Spinal cord (tissue), 10 donors: ENCODE data around the gene GRK5. TPM values are rescaled to one million over a fixed set of nuclear protein-coding genes. Genes with fewer than 3 reads are reported as not detected.
A peak's percentile ranks its signal among the peaks of the same experiment; 100 is the strongest.

Experiments
- DNase-seq, 6 donors: peaks; one replicate each; pipeline versions ENCODE4 v3.0.0 to v3.0.0-alpha.2; 2013 to 2015; ENCODE audit warnings: low spot score in 6 of 6, low read depth in 4 of 6
- H3K27ac ChIP-seq: one replicate; pipeline ENCODE4 v1.5.1; 2013; ENCODE audit warnings: low read depth, low read length, control low read depth
- H3K27me3 ChIP-seq: one replicate; pipeline ENCODE4 v1.6.1; 2013; ENCODE audit warnings: low read length; ENCODE audit not compliant: control insufficient read depth, insufficient read depth
- H3K36me3 ChIP-seq: one replicate; pipeline ENCODE4 v1.6.1; 2013; ENCODE audit warnings: low read length; ENCODE audit not compliant: control insufficient read depth, insufficient read depth
- H3K4me1 ChIP-seq: one replicate; pipeline ENCODE4 v1.6.1; 2013; ENCODE audit warnings: low read length; ENCODE audit not compliant: control insufficient read depth, insufficient read depth
- H3K4me3 ChIP-seq: one replicate; pipeline ENCODE4 v1.5.1; 2013; ENCODE audit warnings: low read depth, low read length, control low read depth
- H3K9me3 ChIP-seq: one replicate; pipeline ENCODE4 v1.6.1; 2013; ENCODE audit warnings: low read length; ENCODE audit not compliant: control insufficient read depth, insufficient read depth
- WGBS: methylation state at CpG from one replicate; pipeline ENCODE4 v1.1.5; 2013; ENCODE audit warnings: missing lambda C conversion rate; ENCODE audit not compliant: insufficient coverage; 5-methylcytosine and 5-hydroxymethylcytosine counted together
- polyA plus RNA-seq, 2 donors: library from polyadenylated mRNA; unstranded; fragments of 120-200 nt; gene quantifications; one replicate each; pipeline ENCODE4 v1.2.1, GENCODE V29; 2013; ENCODE audit not compliant: insufficient read length in 2 of 2
- total RNA-seq, 2 donors: library from RNA; depleted of rRNA in 1 of 2; stranded (reverse); fragments of 120-200 nt in 1 of 2; fragments of >200 nt in 1 of 2; gene quantifications; one replicate each; pipeline versions ENCODE4 v1.2.3 to v1.2.4, GENCODE V29; 2013 to 2014
- donor health status: healthy.

The GRK5 gene
- total and polyA plus RNA-seq, 4 donors = 15.6 to 29.5 (median 25.6) TPM

DNA sequence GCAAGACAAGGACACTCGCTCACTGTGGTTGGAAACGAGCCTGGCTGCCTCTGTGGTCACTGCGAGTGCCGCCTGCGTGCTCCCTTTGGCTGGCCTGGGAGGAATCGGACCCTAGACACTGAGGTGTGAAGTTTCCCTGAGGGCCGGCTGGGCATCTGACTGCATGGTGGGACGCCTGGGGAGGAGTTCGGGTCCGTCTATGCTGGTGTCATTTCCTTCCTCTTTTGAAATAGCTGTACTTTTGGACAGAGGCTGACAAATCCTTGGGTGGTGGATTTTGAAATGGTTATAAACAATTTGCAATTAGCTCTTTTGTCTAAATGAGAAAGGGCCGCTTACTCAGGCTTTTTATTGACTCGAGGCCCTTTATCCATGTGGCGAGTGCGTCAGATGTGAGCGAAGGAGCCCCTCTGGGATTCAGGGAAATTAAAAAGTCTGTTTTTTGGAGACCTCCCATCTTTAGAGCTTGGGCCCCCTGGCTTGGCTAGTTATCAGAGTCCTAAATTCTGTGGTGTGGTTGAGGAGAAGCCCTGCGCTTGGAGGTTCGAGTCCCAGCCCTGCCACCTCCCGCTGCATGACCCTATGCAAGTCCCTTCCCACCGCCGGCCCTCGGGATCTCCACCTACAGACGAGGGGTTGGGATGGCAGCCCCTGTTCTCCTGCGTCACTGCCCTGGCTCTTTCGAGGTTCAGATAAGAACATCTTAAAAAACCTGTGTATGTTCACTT lies 188.1 kb downstream of the GRK5 start:
- no peak for DNase-seq
- Histone ChIP-seq H3K27ac (no peak overlapping the region), H3K27me3 (no peaks in the 10 kb centered on the region), H3K4me1 (peaks cover 34% of the 10 kb centered on the region), H3K4me3 (no peak overlapping the region), H3K9me3 (no peaks in the 10 kb centered on the region), H3K36me3 (peaks cover 12% of the 10 kb centered on the region)
- WGBS = 60% methylated on average over 15 of the region's 24 CpGs

DNA sequence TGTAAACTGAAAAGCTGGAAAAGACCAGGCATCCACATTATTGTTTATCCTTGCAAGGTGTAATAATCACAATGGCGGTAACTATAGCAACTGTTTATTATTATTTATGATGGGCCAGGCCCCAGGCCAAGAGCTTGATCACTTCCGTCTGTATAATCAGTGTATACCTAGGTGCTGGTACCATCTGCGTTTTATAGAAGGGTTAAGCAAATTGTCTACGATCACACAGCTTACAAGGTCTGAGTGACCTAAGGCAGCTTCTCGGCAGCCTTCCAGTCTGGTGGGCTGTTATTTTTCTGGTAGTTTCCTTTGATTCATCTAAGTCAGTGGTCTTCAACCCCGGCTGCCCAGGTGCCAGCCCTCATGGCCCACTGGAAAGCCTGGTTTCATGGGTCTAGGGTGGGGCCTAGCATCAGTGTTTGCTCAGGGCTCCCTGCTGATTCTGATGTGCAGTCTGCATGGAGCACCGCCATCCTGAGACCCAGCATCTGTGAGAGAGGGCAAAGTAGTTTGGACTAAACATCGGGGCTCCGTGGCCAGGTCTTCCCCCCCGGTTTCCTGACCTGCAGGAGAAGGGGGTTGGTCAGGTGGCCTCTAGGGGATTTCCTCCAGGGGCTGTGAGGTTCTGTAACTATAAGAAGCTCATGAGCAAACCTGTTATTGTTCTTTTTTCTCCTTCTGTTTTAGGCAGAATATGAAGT lies 188.8 kb downstream of the GRK5 start:
- Histone ChIP-seq H3K4me1 (peaks cover 32% of the 10 kb centered on the region), H3K9me3 (no peaks in the 10 kb centered on the region), H3K27ac (no peak overlapping the region), H3K36me3 (peaks cover 9% of the 10 kb centered on the region), H3K27me3 (no peaks in the 10 kb centered on the region), H3K4me3 (no peak overlapping the region)
- DNase-seq = peak in 1 of 6 donors; percentile 31
- WGBS = 82% methylated on average over 8 of the region's 10 CpGs

DNA sequence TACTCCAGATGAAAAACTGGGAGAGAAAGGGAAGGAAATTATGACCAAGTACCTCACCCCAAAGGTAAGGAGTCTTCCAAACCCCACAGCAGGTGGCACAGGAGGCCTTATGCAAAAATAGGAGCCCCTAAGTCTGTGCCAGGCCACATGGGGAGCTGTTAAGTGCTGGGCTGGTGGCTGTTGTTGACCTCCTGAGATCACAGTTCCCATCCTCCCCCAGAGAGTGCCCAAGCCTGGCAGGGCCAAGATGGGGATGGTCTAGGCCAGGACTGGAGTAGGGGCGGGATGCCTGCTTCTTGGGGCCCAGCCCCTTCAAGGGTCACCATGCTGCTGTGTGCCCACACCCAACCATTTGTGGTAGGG lies 189.3 kb downstream of the GRK5 start:
- Histone ChIP-seq H3K4me1 (peaks cover 29% of the 10 kb centered on the region), H3K27me3 (no peaks in the 10 kb centered on the region), H3K36me3 (peaks cover 5% of the 10 kb centered on the region), H3K27ac (no peak overlapping the region), H3K4me3 (no peak overlapping the region), H3K9me3 (no peaks in the 10 kb centered on the region)
- no peak for DNase-seq
- WGBS = 100% methylated on average over 1 of the region's 1 CpG

DNA sequence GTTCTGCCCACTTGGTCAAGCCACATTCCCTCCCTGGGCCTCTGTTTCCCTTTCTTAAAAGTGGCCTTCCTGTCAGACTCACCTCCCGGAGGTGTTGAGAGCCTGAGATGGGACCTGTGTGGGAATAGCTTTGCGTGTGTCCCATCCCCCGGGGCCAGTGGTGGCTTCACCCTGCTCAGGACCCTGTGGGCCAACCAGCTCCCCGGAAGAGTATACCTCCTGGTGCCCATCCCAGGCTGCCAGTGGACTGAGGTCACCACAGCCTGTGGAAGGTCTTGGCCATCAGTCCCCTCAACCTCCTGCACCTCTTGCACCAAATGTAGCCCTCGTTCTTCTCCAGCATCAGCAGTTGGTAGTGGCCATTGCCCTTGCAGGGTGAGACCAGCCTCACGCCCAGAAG lies 190.0 kb downstream of the GRK5 start:
- H3K4me3 ChIP-seq = no peak overlapping the region
- WGBS = 94% methylated on average over 6 of the region's 6 CpGs

DNA sequence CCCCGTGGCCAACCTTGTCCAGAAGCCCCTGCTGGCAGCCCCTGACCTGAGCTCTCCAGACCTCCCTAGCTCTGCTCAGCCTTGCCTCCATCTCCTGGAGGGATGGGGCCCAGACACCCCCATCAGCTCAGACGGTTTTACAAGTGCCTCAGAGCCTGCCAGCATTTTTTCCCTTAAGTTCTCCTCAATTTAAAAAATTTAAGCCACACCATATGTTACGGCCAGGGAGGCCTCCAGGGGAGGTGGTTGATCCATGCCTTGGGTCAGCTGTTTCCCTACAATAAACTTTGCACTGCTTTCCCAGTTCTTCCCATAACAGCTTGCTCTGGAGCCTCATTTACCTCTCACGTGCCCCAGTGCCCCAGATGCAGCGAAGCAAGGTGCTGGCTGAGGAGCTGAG lies 191.6 kb downstream of the GRK5 start:
- 75% methylated on average over 5 of the region's 5 CpGs for whole genome bisulfite sequencing
- Histone ChIP-seq H3K9me3 (no peaks in the 10 kb centered on the region), H3K4me3 (no peak overlapping the region), H3K27me3 (no peaks in the 10 kb centered on the region), H3K36me3 (peaks cover 5% of the 10 kb centered on the region), H3K4me1 (peaks cover 25% of the 10 kb centered on the region), H3K27ac (no peak overlapping the region)
- DNase-seq = no peak

More for the DNA sequence above, 190.0 kb downstream of the GRK5 start:
- H3K27ac ChIP-seq = no peak overlapping the region
- peaks cover 34% of the 10 kb centered on the region for H3K4me1 ChIP-seq
- no peaks in the 10 kb centered on the region for H3K27me3 ChIP-seq
- H3K36me3 ChIP-seq = peaks cover 5% of the 10 kb centered on the region
- no peaks in the 10 kb centered on the region for H3K9me3 ChIP-seq
- no peak for DNase-seq

DNA sequence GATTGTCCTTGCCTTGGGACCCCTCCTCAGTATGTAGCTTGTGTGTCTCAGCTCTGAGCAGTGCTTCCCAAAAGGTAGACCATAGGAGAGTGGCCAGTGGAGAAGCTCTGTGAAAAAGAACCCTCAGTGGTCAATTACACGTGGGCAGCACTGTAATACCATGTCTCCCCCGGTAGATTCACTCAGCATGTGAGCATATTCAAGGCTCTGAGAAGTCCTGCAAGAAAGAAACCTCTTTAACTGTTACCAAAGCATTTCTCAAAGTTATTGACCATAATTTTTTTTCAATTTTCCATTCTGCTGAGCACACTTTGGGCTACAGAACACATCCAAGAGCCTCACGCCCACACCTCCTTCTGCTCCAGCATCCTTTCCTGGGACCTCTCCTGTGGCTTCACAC lies 192.1 kb downstream of the GRK5 start:
- Histone ChIP-seq H3K27ac (no peak overlapping the region), H3K4me1 (peaks cover 25% of the 10 kb centered on the region), H3K4me3 (no peak overlapping the region), H3K27me3 (no peaks in the 10 kb centered on the region), H3K9me3 (no peaks in the 10 kb centered on the region), H3K36me3 (peaks cover 5% of the 10 kb centered on the region)
- 84% methylated on average over 3 of the region's 3 CpGs for WGBS
- DNase-seq = no peak

DNA sequence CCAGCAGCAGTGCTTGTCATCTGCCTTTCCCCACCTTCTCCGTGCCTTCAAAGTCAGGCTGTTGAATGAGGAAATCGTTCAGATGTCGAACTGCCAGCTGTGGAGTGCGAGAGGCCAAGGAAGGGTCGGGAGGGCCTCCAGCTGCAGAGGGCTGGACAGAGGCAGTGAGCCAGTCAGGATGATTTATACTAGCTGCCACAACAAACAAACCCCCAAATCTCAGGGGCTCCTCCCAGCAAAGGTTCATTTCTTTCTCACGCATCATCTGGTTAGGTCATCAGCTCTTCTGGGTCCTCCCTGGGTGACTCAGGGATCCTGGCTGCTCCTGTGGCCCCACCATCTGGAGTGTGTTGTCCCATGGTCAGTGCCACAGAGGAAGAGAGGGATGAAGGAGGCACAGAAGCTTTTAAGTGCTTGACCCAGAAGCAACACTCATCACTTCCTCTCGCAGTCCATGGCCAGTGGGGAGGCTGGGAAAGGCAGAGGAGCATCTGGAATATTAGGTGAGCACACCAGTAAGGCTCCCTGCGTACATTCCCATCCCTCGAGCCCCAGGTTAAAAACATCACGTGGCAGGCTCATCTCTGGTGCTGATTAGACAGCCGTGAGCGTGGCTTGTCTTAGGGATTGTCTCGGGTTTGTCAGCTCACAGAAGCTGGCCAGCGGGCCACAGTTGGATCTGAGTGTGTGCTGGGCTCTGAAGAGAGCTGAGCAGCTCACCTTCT lies 194.5 kb downstream of the GRK5 start:
- Histone ChIP-seq H3K9me3 (no peaks in the 10 kb centered on the region), H3K27me3 (no peaks in the 10 kb centered on the region), H3K4me3 (no peak overlapping the region), H3K36me3 (peaks cover 7% of the 10 kb centered on the region), H3K4me1 (peaks cover 18% of the 10 kb centered on the region), H3K27ac (peak overlapping the region; percentile 47)
- 62% methylated on average over 4 of the region's 14 CpGs for WGBS
- DNase-seq = no peak

DNA sequence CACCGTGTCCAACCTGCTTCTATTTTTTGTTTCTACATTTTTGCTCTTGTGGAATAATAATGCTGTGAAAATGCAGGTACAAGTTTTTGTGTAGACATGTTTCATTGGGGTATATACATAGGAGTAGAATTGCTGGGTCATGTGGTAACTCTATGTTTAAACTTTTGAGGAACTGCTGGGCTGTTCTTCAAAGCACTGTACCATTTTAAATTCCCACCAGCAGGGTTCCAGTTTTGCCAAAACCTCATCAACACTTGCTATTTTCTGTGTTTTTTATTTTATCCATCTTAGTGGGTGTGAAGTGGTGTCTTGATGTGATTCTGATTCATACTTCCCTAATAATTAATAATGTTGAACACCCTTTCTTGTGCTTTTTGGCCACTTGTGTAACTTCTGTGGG lies 196.6 kb downstream of the GRK5 start:
- H3K4me3 ChIP-seq = no peak overlapping the region
- H3K9me3 ChIP-seq = no peaks in the 10 kb centered on the region
- no CpG with 5 or more reads among the region's 1 CpG for WGBS
- no peak overlapping the region for H3K27ac ChIP-seq
- no peaks in the 10 kb centered on the region for H3K27me3 ChIP-seq
- peaks cover 4% of the 10 kb centered on the region for H3K36me3 ChIP-seq
- peaks cover 18% of the 10 kb centered on the region for H3K4me1 ChIP-seq
- no peak for DNase-seq

DNA sequence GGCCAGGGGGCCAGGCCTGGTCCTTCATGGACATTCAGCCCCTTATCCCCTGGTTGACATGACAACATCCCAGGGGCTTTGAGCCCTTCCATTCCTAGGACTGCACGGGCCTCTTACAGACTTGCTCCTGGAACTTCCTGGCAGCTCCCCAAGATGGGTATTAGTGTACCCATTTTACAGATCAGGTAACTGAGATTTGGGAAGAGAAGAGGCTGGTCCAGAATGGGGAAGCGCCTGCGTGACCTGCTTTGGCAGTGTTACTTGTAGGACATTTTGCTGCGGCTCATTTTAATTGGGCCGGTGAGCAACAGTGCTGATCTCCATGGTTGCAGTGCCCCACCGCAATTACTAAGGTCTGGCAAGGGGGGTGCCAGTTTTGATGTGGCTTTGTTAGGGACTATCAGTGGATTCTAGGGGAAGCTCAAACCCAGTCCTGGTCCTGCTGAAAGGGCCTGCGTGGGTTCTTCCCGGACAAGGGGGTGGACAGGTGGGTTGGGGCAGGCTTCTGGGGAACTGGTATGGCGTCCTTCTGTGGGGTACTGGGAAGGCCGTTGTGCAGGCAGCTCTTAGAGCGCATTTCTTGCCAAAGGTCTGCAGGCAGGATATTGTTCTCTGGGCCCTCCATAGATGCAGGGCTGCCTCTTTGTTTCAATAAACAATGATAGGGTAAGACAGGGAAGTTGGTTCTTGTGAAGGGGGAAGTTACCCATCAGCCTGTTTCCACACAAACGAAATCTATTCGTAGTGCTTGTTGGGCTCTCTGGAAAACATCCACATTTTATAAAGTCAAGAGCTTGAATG lies 197.5 kb downstream of the GRK5 start:
- 79% methylated on average over 11 of the region's 13 CpGs for WGBS
- H3K27ac ChIP-seq = no peak overlapping the region
- no peak overlapping the region for H3K4me3 ChIP-seq
- H3K9me3 ChIP-seq = no peaks in the 10 kb centered on the region
- H3K36me3 ChIP-seq = peaks cover 8% of the 10 kb centered on the region
- H3K27me3 ChIP-seq = no peaks in the 10 kb centered on the region
- no peak for DNase-seq
- peaks cover 26% of the 10 kb centered on the region for H3K4me1 ChIP-seq
